NK-92 (cell line): ENCODE data around the gene KRT1.

ENCODE experiments used
- DNase-seq: peaks from one replicate; lab custom pipeline; 2025; ENCODE audit not compliant: unreplicated experiment; lab: John Stamatoyannopoulos, UW

KRT1 gene

GRCh38 chr12:52662093-52662917, 17.9 kb downstream of the KRT1 start:
- DNase-seq: no peak

DNA sequence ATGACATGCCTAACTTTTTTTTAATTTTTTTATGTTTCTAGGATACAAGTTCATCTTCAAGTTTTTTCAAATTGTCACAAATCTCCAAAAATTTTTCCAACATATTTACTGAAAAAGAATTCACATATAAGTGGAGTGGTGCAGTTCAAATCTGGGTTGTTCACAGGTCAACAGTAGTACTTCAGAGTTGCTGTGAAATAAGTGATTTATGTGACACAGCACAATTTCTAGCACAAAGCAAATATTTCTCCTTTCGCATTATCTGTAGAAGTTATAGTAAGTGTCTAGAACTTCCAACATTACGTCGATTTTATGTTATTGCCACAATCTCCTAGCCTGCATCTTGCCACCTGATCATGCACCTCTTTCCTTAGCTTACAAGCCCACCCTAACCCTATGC, 18.5 kb downstream of the KRT1 start:
- DNase-seq: no peak

GRCh38 chr12:52660934-52661499, 19.2 kb downstream of the KRT1 start:
- no peak for DNase-seq

DNA sequence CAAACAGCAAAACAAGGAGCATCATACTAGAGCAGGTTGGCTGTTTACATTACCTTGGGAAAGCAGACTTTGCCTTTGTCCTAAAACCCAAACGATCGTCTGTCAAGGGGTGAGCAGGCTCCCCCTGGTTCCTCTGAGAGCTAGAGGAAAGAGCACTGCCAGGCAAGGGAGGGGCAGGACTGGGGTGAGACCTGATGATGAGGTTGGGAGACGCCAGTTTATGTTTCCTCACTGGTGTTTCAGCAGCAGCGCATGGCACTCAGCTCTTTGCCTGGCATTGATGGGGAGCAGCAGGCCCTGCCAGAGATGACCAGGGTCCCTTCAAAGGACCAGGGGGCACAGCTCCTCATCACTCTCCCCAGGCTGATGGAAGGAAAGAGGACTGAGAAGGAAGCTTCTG, 20.3 kb downstream of the KRT1 start:
- no peak for DNase-seq

DNA sequence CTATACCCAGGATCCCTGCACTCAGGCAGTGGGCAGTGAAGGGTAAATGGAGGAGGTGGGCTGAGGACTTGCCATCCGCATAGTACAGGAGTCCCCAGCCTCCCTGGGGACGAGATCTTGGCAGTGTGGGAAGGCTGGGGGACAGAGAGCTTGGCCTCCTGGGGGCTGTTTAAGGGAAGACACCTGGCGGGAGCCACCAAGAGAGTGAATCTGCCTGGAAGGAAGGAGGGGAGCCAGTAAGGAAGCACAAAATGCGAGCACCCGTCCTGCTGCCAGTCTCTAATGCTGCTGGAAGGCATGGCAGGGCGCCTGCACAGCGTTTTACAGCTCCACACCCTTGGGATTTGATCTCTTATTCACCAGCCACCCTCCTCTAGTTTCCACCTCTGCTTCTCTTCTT, 20.8 kb downstream of the KRT1 start:
- DNase-seq: no peak

GRCh38 chr12:52658196-52658595, 22.0 kb downstream of the KRT1 start:
- DNase-seq: no peak

DNA sequence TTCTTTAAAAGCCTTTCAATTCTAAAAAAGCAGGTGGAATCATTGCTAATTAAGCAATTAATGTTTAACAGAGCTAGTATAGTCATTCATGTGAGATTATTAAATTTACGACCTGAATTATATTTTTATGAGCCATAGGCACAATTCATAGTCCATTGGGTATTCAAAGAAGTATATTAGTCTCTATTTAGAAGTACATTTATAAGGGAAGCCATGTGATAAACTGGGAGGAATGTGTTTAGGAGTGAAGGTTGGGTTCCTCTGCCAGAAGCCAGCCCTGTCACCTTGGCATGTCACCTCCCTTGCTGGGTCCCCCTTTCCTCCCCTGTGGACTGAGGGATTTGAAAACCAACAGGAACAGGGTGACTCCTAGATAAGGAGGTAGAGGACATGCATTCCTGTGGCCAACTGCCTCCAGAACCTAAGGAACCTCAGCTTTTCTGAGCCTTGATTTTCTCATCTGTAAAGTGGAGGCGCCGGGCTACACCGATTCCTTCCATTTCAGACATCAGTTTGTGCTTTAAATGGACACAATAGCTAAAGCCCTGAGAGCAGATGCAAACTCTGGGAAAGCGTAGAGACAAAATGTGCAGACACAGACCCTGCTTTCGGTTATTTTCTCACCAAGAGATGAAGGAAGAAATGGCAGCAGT, 22.8 kb downstream of the KRT1 start:
- DNase-seq: no peak

- DNase-seq: no peak
Observed at GRCh38 chr12:52656616-52657015, 23.6 kb downstream of the KRT1 start.

DNA sequence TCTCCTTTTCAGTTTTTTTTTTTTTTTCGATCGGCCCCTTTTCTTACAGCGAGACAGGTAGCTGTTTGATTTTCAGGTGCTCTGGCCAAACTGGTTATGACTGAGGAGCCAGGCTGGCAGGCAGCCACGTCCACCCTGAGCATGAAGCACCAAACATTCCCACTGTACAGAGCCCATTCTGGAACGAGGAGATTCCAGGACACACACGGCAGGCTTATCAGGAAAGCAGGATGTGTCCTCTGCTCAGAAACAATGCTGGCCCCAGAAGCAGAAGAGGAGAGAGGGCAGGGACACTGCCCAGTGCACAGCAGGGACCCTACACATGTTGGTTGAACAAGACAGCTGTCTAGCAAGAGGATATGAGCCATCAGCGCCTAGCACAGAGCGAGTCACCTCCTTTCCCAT, 24.5 kb downstream of the KRT1 start:
- no peak for DNase-seq

DNA sequence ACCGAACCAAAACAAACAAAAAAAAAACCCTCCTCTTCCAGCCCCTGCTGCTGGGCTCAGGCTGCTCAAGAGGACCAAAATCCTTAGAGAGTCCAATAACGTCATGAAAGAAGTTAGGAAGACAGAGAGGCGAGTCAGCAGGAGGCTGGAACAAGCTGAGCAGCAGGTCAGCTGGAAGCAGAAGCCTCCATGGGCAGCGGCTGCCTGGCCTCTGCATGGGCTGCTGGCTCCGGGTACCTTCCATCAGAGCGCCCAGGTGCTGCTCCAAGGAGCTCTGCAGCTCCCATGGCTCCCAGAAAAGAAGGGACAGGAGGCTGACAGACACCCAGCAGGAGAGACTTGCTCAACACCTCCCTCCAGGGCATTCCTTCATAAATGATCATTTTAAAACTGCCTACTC, 25.0 kb downstream of the KRT1 start:
- no peak for DNase-seq

- no peak for DNase-seq
Observed at GRCh38 chr12:52651726-52652261, 28.4 kb downstream of the KRT1 start, which contains the start of gene KRT2. Gene KRT2, minus strand, starts transcription at chr12:52652211. Its CDS starts 69 bp downstream, at chr12:52652142.

- no peak for DNase-seq
Observed at GRCh38 chr12:52650520-52651081, 29.6 kb downstream of the KRT1 start.

DNA sequence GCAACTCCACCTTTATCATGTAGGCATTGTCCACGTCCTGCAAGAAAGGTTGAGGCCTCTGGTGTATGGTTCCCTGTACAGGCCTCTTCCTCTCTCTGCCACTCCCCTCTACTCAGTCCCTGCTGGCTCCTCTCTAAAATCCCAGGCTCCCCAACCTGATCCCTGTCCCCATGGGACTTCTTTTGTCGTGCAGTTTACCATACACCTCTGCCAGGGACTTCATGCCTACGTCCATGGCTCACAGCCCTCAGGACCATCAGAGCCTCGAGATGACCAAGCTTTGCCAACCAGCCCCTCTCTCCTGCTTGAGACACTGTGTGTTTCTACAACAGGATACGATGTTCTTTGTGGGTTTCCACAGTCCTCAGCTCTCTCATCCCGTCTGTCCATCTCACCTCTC, 31.1 kb downstream of the KRT1 start:
- DNase-seq: no peak

- no peak for DNase-seq
Observed at GRCh38 chr12:52648012-52648550, 32.1 kb downstream of the KRT1 start.

DNA sequence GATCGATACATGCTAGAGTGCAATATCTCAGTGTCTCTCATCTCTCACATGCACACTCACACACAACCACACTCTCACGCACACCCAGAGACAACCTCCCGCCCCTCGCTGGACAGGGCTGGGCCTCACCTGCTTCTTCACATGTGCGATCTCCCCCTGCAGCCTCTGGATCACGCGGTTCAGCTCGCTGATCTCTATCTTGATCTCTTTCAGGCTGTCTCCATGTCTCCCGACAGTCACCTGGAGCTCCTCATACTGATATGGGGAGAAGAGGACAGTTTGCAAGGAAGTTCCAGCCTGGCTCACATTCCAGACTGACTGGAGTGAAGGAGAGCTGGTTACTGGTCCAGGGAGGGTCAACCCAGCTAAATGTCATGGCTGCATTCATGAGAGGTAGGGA, 32.6 kb downstream of the KRT1 start:
- no peak for DNase-seq

- no peak for DNase-seq
Observed at GRCh38 chr12:52646613-52647012, 33.6 kb downstream of the KRT1 start.

DNA sequence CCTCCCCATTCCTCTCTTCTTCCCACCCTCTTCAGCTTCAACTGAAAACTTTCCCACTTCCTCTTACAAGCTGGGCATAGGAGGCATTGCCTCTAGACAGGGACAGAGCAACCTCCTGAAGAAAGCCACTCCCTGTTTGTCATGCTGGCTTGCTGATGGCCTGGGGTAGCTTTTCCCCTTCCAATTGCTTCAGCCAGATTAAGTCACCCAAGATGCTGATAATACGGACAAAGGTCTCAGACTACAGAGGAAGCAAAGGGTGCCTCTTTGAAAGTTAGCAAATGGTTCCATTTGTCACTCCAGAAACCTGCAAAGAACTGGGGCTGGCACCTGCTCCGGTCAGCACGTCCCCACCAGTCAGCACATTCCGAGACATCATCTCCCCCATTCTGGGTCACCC, 34.2 kb downstream of the KRT1 start:
- DNase-seq: no peak

GRCh38 chr12:52645120-52645761, 35.0 kb downstream of the KRT1 start:
- no peak for DNase-seq

GRCh38 chr12:52644078-52644415, 36.2 kb downstream of the KRT1 start:
- DNase-seq: no peak

- no peak for DNase-seq
Observed at GRCh38 chr12:52643233-52644077, 36.8 kb downstream of the KRT1 start.
